Stimulated activated CD8-positive, alpha-beta memory T cell treated with anti-CD3 and anti-CD28 coated beads, Interleukin-4, amount 100 ng/mL, for 48 hours (primary cell): ENCODE results near the gene PPP1CC.
"Not testable (repeated sequence)": the region's sequence is repeated elsewhere in the genome, so short reads cannot be mapped to it uniquely, and the experiment has no call there.

Source experiments
- DNase-seq: peaks from one replicate; pipeline ENCODE4 v3.0.0-alpha.2; 2020

Gene PPP1CC

DNA sequence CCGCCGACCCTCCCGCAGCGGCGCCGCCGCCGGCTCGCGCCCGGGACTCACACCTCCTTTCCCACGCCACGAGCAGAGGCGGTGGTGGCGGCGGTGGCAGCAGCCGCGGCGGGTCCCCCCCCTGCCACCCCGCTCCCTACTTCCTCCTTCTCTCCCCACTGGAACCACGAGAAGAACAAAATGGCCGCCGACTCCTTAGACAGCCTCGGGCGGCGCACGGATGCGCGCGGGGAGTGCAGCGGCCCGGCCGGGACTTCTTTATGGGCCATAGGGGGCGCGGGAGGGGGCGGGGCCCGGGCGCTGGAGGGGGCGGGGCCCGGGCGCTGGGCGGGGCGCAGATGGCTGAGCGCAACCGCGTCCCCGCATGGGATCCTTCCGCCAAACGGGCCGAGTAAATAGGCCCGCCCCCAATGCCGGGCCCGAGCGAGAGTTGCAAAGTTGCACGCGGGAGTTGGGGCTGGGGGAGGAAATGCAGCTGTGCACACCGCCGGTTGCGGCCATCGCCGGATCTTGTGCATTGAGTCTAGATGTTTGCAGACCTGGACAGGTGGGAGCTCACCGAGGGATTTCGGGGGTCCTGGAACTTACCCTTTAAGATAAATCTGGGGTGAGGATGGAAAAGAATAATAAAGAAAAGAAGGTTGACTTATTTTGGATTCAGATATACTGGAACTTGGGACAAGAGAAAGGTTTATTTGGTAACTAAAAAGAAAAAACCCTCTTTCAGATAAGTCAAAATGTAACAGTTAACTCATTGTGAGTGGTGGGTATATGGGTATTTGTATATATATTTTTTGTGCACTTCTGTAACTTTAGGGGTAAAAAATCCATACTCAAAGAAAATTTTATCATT is at the start of gene PPP1CC:
Gene PPP1CC (minus strand): TSS at position 174 of the 853 bp plus-strand sequence. CDS start 184 bp downstream, outside the sequence.
- peak; percentile 90 for DNase-seq

DNA sequence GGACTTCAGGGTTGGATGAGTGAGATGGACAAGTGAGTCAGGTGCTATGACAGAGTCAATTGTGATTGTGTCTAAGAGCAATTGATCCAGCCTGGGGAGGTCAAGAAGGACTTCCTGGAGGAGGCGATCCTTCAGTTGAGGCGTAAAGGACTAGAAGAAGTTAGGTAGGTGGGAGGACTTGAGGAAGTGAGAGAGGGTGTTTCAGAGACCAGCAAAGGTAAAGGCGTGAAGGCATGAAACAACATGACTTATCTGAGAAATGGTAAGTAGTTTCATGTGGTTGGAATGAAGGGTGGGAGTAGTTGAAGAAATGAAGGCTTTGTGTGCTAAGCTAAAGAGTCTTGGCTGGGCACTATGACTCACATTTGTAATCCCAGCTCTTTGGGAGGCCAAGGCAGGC is 48.9 kb upstream of the PPP1CC start:
- no peak for DNase-seq

DNA sequence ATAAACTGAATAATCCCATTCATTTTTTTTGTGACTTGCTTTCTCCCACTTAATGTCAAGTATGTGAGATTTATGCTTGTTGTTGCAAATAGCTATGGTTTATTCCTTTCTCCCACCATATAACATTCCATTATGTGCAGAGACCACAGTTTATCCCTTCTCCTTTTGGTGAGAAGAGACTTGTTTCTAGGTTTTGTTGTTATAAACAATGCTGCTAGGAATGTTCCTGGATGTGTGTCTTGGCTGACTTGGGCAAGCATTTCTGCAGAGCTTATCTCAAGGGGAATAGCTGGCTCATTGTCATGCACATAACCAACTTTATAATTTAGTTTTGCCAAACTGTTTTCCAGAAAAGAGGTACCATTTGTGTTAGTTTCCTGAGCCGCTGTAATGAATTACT is 47.6 kb upstream of the PPP1CC start:
- no peak for DNase-seq

DNA sequence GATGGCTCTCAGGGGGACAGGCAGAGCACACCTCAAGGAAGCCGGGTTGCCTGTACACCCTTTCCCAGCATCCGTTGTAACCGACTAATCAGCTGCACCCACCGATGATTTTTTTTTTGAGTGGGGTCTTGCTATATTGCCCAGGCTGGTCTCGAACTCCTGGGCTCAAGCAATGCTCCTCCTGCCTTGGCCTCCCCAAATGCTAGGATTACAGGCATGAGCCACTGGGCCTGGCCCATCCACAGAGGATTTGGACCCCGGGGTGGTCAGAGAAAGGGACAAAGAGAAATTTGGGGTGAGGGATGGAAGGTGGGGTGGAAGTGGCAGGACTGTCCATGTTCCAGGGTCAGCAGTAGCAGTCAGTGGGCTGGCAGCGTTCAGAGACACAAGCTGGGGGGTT is 43.3 kb upstream of the PPP1CC start:
- no peak for DNase-seq

DNA sequence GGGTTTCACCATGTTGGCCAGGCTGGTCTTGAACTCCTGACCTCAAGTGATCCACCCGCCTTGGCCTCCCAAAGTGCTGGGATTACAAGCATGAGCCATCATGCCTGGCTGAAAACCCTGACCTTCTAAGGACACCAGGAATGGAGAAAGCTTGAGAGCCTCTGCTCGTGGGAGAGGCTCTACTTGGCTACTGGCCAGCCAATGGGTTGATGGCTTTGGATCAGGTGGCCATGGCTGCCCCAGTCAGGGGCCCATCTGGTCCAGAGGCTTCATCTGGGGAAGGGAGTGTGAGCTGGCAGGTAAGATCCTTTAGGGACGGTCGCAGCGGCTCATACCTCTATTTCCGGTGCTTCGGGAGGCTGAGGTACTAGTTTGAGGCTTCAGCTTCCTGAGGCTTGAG is 42.5 kb upstream of the PPP1CC start:
- no peak for DNase-seq

DNA sequence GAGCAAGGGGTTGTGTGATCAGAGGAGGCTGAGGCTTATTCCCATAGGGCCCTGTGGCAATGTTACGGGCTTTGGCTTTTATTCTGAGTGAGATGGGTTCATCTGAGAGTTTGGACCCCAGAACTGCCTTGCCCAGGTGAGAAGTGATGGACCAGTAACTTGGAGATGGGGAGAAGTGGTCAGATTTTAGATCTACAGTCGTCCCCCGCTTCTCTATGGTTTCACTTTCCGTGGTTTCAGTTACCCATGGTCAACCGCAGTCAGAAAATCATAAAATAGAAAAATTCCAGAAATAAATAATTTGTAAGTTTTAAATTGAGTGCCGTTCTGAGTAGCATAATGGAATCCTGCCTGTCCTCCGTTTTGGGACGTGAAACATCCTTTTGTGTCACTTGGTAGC is 40.2 kb upstream of the PPP1CC start:
- DNase-seq, result no peak

DNA sequence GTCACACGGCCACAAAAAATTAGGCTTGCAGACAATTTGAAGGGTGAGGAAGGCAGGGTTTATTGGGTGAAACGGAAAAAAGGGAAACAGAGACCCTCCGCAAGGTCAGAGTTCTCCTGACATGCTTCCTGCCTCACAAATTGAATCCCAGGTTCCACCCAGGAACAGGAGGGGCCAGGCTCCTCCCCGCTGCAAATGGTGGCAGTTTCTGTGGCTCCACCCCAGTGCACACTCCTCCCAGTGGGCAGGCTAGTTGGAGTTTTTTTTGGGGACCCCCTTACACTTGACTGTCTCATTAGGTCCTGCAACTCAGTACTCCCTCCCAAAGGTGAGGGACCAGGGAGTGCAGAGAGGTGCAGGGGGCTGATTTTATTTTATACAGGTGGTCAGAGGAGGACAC is 39.4 kb upstream of the PPP1CC start:
- no peak for DNase-seq

DNA sequence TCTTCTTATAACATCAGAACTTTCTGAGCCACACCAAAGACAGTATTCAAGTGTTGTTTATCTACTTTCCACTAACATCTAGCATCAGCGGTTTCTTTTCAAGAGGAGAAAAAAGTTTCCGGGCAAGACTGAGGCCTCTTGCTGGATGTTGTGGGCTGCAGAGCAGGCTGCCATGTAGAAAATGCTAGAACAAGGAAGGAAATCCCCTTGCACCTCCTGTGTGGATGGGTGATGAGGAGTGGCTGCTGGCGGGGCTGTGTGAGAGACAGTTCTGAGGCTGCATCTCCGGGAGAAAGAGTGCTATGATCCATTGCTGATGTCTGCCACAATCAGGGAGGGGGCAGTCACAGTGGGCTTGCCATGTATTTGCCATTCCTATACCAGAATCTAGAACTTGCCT is 37.8 kb upstream of the PPP1CC start:
- DNase-seq, result peak; percentile 58

DNA sequence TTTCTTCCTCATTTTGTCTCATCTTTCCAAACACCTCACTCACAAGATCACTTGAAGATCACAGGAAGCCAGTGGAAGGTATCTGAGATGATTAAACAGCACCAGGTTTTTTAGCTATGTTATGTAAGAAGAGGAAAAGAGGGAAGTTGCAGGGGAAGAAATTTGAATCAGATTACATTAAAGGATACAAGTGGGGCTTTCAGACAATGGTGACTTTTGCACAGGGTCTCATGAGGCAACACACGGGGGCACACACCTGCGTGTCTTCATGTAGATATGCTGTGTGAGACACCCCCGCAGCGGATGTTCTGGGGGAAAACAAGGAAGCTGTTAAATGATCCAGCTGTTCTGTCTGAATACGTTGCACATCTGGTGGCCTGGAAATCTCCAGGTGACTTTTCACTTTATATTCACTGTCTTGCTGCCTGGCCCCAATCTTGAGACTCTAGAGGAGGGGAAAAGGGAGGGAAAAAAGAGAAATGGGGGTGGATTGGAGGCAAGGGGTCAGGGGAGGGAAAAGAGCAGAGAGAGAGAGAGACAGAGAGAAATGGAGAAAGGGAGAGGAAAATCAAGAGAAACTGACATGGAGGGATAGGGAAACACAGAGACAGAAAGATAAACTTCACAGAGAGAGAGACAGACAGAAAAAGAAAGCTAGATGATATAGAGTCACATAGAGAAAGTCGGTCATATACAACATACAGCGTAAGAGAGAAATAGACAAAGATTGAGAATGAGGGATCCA is 36.3 kb upstream of the PPP1CC start:
- DNase-seq, result no peak

DNA sequence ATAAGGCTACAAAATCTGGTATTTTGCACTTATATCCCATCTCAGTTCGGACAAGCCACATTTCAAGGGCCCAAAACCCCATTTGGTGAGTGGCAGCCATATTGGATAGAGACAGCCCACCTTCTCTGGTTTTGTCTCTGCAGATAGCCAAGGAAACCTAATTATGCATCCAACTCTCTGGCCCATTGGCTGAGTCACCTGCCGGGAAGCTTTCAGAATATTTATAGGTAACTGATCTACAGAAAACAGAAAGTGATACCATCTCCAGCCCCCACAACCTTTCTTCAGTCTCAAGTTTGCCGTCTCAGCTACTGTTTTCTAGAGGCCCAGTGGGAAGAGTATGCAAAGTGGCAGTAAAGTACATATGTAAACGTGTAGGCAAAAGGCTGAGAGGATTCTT is 33.7 kb upstream of the PPP1CC start:
- peak; percentile 69 for DNase-seq

DNA sequence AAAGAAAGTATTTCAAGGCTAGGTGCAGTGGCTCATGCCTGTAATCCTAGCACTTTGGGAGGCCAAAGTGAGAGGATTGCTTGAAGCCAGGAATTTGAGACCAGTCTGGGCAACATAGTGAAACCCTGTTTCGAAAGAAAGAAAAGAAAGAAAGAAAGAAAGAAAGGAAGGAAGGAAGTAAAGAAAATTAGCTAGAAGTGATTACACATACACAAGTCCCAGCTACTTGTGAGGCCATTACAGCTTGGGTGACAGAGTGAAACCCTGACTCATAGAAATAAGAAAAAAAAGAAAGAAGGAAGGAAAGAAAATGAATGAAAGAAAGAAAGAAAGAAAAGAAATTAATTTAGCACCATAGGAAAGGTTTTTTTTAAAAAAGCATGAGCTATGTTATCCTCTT is 33.3 kb upstream of the PPP1CC start:
- DNase-seq, result no peak

DNA sequence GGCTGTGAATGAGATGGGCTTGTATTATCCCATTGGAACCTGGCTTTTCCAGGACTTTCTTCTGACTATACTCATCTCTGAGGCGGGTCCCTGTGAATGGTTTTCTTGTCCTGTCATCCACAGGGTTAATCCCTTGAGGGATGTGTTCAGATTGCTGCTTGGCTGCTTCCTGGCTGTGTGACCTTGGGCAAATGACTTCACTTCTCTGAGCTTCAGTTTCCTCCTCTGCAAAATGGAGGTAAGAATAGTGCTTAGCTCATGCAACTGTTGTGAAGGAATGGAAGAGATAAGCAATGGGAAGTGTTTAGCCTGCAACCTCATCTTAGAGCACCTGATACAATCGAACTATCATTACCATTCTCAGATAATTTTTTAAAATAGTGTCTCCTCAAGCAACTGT is 32.1 kb upstream of the PPP1CC start:
- DNase-seq, result no peak

DNA sequence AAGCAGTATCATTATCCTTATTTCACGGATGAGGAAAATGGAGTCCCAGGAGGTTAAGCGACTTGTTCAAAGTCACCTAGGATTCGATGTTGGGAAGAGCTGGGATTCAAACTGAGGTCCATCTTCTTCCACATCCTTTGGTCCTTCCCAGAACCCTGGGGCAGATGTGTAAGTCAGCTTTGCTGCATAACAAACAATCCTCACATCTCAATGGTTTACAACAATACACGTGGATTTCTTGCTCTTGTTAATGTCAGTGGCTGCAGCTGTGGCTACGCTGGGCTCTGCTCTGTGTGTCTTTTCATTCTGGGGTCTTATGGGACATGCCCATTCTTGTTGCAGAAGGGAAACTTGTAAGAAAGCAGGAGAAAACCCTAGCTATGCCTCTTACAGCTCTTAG is 26.3 kb upstream of the PPP1CC start:
- no peak for DNase-seq

DNA sequence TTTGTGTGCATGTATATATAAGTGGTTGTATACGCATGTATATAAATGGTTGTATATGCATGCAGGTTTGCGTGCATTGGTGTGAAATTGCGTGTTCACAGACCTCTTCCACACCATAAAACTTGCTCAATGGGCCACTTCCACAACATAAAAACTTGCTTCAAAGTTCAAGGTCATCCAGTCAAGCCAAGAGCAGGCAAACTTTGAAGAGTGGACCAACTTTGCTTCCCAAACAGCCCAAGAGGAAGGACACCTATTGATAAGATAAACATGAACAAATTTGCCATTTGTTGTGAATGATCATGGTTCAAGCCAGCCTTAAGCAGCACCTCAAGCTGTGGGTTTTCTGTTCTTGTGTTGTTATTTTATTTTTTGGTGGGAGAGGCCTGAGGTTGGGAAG is 25.2 kb upstream of the PPP1CC start:
- DNase-seq, result no peak

DNA sequence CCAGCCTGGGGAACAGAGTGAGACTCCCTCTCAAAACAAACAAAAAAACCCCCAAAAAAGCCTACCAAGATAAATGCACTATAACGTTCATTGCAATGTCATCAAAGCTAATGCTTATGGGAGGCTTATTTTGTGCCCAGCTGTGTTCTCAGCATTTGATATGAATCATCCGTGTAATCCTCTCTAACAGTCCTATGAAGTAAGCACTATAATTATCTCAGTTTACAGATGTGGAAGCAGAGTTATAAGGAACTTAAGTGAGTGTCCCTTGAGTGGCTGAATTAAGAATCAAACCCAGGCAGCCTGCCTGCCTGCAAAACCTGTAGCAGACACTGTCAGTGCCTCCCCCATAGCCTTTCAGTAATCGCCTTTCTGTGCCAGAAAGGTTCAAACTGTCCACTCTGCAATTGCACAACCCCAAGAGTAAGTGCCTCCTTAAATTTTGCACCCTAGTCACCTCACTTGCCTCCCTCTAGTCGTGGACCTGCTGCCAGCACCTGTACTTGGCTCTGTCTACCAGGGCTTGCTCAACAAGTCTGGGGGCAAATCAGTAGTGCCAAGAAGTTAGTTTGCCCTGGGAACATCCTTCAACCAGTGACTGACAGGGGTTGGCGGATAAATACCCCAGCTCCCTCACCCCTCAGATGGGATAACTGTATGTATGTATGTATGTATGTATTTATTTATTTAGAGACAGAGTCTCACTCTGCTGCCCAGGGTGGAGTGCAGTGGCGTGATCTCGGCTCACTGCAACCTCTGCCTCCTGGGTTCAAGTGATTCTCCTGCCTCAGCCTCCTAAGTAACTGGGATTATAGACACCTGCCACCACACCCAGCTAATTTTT is 23.8 kb upstream of the PPP1CC start:
- no peak for DNase-seq

DNA sequence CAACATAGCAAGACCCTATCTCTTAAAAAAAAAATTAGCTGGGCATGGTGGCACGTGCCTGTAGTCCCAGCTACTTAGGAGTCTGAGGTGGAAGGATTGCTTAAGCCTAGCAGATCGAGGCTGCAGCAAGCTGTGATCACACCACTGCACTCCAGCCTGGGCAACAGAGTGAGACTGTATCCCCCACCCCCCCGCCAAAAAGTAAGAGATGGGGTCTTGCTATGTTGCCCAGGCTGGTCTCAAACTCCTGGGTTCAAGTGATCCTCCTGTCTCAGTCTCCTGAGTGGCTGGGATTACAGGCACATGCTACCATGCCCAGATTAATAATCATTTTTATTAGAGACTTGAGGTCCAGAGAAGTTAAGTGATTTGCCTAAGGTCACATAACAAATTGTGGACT is 22.9 kb upstream of the PPP1CC start:
- not testable (repeated sequence) for DNase-seq

DNA sequence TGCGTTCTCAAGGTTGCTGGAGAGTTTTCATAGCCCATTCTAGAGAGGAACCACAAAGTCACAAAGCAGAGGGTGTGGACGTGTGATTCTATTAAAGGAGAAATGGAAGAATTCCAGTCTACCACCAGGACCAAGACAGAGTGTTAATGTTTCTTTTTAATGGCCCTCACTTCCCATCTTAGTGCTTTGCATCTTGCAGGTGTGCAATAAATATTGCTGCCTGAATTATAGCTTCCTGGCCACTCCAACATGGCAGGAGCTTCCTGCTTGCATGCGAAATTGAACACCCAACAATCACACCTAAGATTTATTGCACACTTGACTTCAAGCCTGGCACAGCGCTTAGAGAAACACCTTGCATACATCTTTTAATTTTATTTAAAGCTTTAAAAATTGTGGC is 22.4 kb upstream of the PPP1CC start:
- DNase-seq, result no peak

DNA sequence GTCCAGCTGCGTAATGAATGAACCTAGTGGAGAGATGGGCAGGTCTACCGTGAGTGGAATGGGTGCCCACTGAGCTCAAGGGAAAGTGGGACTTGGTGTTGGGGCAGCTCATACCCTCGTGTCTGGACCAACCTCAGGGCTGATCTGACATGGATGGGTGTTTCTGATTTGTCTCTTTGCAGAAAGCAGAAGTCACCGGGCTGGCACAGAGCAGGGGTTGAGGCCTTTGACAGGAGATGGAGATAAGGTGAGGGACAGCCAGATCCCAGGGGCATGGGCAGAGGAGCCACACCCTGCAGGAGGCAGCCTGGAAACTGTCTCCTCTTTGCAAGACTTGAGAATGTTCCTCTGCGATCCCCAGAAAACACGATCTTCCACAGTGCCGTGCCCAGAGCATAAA is 20.9 kb upstream of the PPP1CC start:
- DNase-seq, result no peak

DNA sequence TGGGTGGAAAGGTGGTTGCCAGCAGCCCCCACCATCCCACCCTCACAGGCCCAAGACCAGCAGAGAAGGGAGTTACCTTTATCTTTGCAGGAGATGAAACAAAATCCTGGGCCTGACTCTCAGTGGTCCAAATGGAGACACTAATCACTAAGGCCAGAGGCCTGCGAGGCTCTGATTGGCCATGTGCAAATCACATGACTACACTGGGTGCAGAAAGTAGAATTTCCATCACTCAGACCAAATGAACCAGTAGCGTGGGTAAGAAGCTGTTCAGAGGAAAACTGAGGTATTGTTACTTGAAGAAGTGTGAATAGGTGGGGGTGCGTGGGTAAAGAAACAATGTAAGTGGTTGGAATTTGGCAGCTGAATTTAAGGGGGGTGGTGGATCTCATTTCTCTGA is 20.2 kb upstream of the PPP1CC start:
- peak; percentile 48 for DNase-seq

DNA sequence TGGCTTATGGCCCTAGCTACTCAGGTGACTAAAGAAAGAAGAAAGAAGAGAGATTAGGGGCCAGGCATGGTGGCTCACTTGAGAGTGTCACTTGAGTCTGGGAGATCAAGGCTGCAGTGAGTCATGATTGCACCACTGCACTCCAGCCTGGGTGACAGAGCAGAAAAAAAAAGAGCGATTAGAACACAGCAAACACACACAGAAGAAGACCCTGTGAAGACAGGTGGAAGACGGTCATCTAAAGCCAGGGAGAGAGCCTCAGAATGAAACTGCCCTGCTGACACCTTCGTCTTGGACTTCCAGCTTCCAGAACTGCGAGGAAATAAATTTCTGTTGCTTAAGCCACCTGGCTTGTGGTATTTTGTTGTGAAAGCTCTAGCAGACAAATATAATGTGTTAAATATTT is 17.5 kb upstream of the PPP1CC start:
- DNase-seq, result no peak

DNA sequence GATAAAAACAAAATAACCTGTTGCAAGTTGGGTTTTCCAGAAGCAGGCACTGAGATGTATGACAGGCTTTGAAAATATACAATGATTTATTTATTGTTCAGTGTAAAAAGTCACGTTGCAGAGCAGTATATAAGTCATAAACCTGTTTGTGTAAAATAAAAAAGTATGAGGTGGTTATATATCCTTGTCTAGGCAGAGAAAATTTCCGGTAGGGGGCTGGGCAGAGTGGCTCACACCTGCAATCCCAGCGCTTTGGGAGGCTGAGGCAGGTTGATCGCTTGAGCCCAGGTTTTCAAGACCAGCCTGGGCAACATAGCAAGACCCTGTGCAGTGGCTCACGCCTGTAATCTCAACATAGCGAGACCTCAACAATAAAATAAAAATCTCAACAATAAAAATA is 16.2 kb upstream of the PPP1CC start:
- no peak for DNase-seq

DNA sequence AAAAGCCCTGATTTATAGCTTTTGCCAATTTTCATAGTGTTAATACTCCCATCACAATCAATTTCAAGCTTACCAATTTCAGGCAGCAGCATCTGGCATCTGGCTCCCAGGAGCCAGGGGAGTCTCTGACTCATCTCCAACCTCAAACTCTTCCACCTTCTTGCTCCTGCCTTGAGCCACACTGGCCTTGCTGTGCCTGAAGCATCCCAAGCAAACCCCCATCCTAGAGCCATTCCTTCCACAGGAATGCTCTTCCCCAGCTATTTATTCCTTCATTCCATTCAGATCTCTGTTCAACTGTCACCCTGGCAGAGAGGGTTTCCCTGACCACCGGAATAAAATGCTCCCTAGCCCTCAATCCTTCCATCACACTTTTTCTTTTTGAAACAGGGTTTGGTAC is 13.9 kb upstream of the PPP1CC start:
- DNase-seq, result no peak

DNA sequence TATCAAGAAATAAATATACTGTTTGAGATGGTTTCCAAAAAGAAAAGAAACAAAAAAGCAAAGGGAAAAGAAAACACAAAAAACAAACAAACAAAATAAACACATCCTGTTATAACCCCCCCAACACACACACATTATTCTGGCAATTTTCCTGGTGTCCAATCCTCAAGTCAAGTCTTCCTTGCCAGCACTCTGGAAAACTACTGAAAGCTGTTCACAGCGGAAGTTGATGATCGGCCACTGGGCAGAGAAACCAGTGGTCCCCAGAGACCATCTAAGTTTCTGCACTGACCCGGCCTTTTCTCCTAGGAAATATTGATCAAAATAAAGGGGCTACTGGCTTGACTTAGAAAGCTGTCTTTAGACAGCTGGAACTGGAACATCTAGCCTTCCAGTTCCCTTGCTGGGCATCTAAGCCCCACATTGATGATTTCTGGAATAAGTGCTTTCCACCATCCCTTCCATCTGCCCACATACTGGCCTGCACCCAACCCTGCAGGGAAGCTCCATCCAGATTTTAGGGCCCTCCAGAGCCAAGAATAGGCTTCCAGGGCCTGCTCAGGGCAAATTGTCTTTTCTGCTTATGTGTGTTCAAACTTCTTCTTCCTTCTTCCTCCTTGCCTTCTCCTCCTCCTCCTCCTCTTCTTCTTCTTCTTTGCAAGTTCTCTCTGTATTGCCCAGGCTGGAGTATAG is 11.6 kb upstream of the PPP1CC start:
- no peak for DNase-seq
